A673 (cell line): ENCODE data around the gene PDCD4.

ENCODE experiments used
- EZH2 ChIP-seq: fragments of 200-600 bp; sonication (generic); IDR thresholded peaks from 2 replicates; pipeline ENCODE4 v1.6.1; 2017; ENCODE audit warnings: borderline replicate concordance, low read depth, mild to moderate bottlenecking, mixed read lengths, antibody characterized with exemption, low read length; ENCODE audit not compliant: poor library complexity, severe bottlenecking
- TF ChIP-seq, protein P1 (sequence below): fragments of 300-800, 200-600 bp; sonication (generic); conservative IDR thresholded peaks from 2 replicates; pipeline ENCODE4 v1.5.1; 2017; ENCODE audit warnings: low read depth, mild to moderate bottlenecking, antibody characterized with exemption, low read length, moderate library complexity, mixed read lengths

GRCh38 chr10:110828525-110828924, 43.2 kb upstream of the PDCD4 start:
- TF ChIP-seq, protein P1, sequence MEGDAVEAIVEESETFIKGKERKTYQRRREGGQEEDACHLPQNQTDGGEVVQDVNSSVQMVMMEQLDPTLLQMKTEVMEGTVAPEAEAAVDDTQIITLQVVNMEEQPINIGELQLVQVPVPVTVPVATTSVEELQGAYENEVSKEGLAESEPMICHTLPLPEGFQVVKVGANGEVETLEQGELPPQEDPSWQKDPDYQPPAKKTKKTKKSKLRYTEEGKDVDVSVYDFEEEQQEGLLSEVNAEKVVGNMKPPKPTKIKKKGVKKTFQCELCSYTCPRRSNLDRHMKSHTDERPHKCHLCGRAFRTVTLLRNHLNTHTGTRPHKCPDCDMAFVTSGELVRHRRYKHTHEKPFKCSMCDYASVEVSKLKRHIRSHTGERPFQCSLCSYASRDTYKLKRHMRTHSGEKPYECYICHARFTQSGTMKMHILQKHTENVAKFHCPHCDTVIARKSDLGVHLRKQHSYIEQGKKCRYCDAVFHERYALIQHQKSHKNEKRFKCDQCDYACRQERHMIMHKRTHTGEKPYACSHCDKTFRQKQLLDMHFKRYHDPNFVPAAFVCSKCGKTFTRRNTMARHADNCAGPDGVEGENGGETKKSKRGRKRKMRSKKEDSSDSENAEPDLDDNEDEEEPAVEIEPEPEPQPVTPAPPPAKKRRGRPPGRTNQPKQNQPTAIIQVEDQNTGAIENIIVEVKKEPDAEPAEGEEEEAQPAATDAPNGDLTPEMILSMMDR: no peak
- TF ChIP-seq EZH2: no peak
